Upper lobe of left lung (tissue), 6 donors: ENCODE measurements around the gene NXPH1. TPM values are rescaled to one million over a fixed set of nuclear protein-coding genes. Genes with fewer than 3 reads are reported as not detected.

Experiments used
- ATAC-seq, 2 donors: fragments of 200-7000 bp; cut with Tn5 transposase; one replicate each; pipeline ENCODE4 v1.9.1; 2022; ENCODE audit warnings: mild to moderate bottlenecking in 2 of 2, moderate library complexity in 2 of 2; ENCODE audit not compliant: low FRiP score in 2 of 2
- DNase-seq, 2 donors: peaks; one replicate each; pipeline ENCODE4 v3.0.0-alpha.2; 2019 to 2020
- H3K27ac ChIP-seq, 4 donors: fragments of 200-600 bp; sonication (generic); one replicate each; pipeline ENCODE4 v1.5.1; 2016 to 2019
- H3K27me3 ChIP-seq, 4 donors: fragments of 200-600 bp; sonication (generic); one replicate each; pipeline ENCODE4 v1.5.1; 2017 to 2019
- H3K36me3 ChIP-seq, 4 donors: fragments of 200-600 bp; sonication (generic); one replicate each; pipeline ENCODE4 v1.5.1; 2016 to 2019
- H3K4me1 ChIP-seq, 4 donors: fragments of 200-600 bp; sonication (generic); one replicate each; pipeline ENCODE4 v1.5.1; 2018 to 2019
- H3K4me3 ChIP-seq, 4 donors: fragments of 200-600 bp; sonication (generic); one replicate each; pipeline ENCODE4 v1.5.1; 2017 to 2019; ENCODE audit warnings: mild to moderate bottlenecking in 2 of 4, moderate library complexity in 1 of 4
- H3K9me3 ChIP-seq, 4 donors: fragments of 200-600 bp; sonication (generic); one replicate each; pipeline ENCODE4 v1.5.1; 2018 to 2019
- CTCF ChIP-seq, 6 experiments: fragments of 450-650 bp in 4 of 6; fragments of 200-600 bp in 2 of 6; sonication (generic) in 2 of 6; IDR thresholded peaks; one replicate each; pipeline ENCODE4 v1.5.1; 2016 to 2019; ENCODE audit warnings: antibody characterized with exemption in 6 of 6
- EP300 ChIP-seq, 4 donors: sonication (generic); formaldehyde crosslinking; IDR thresholded peaks; one replicate each; pipeline ENCODE4 v1.5.1; 2017; ENCODE audit warnings: antibody characterized with exemption in 4 of 4, control low read depth in 2 of 4
- POLR2A ChIP-seq, 4 donors: fragments of 450-650 bp; IDR thresholded peaks; one replicate each; pipeline ENCODE4 v1.5.1; 2016 to 2017; ENCODE audit warnings: antibody characterized with exemption in 4 of 4, mild to moderate bottlenecking in 2 of 4
- POLR2AphosphoS5 ChIP-seq, 2 donors: sonication (generic); formaldehyde crosslinking; IDR thresholded peaks; one replicate each; pipeline ENCODE4 v1.5.1; 2017; ENCODE audit warnings: antibody characterized with exemption in 2 of 2
- WGBS, 2 donors: methylation state at CpG; one replicate each; pipeline ENCODE4 v1.1.5; 2017 to 2018; 5-methylcytosine and 5-hydroxymethylcytosine counted together
- total RNA-seq, 6 donors: library from RNA; depleted of rRNA in 4 of 6; stranded (reverse); fragments of >200 nt in 4 of 6; gene quantifications; one replicate each; pipeline versions ENCODE4 v1.1.0 to v1.2.1, GENCODE V29; 2016 to 2021
- donor health status: DM: no; HTN: no; CAD: no; lungs with moderate emphysema.
- donor health status: DM: no; HTN: yes; CAD: no; lungs with severe emphysema.

NXPH1 gene
- total RNA-seq, 6 donors from 2014 or later, result not detected

GRCh38 chr7:8629504-8629903 lies 196.1 kb downstream of the NXPH1 start:
- ATAC-seq, result no peak
- Histone ChIP-seq H3K36me3 (no peaks in the 10 kb centered on the region), H3K4me3 (no peak overlapping the region), H3K27ac (no peak overlapping the region), H3K4me1 (no peaks in the 10 kb centered on the region), H3K9me3 (peaks cover 0 to 4% (median 0%) of the 10 kb centered on the region in 4 donors), H3K27me3 (no peaks in the 10 kb centered on the region)
- no peak for DNase-seq
- no peak for TF ChIP-seq EP300 (IDR thresholded peaks at IDR 0.05)
- TF ChIP-seq CTCF (IDR thresholded peaks at IDR 0.05), result no peak
- no peak for TF ChIP-seq POLR2A (IDR thresholded peaks at IDR 0.05)
- TF ChIP-seq POLR2AphosphoS5 (IDR thresholded peaks at IDR 0.05), result no peak
- 59 to 68% methylated on average over 3 of the region's 3 CpGs for whole genome bisulfite sequencing, 2 donors

GRCh38 chr7:8637322-8637721 lies 203.9 kb downstream of the NXPH1 start:
- no peak for TF ChIP-seq CTCF (IDR thresholded peaks at IDR 0.05)
- TF ChIP-seq POLR2AphosphoS5 (IDR thresholded peaks at IDR 0.05), result no peak
- no peak for TF ChIP-seq EP300 (IDR thresholded peaks at IDR 0.05)
- no peak for TF ChIP-seq POLR2A (IDR thresholded peaks at IDR 0.05)
- Histone ChIP-seq H3K4me3 (no peak overlapping the region), H3K27ac (no peak overlapping the region), H3K27me3 (no peaks in the 10 kb centered on the region), H3K36me3 (no peaks in the 10 kb centered on the region), H3K4me1 (no peaks in the 10 kb centered on the region), H3K9me3 (peaks cover 0 to 4% (median 0%) of the 10 kb centered on the region in 4 donors)
- DNase-seq (no peak), ATAC-seq (no peak)
- 70 to 74% methylated on average over 4 of the region's 4 CpGs for WGBS, 2 donors

GRCh38 chr7:8638076-8638475 lies 204.7 kb downstream of the NXPH1 start:
- TF ChIP-seq POLR2AphosphoS5 (IDR thresholded peaks at IDR 0.05) (no peak), CTCF (IDR thresholded peaks at IDR 0.05) (no peak), EP300 (IDR thresholded peaks at IDR 0.05) (no peak), POLR2A (IDR thresholded peaks at IDR 0.05) (no peak)
- no peaks in the 10 kb centered on the region for H3K27me3 ChIP-seq
- no peaks in the 10 kb centered on the region for H3K4me1 ChIP-seq
- H3K36me3 ChIP-seq, result no peaks in the 10 kb centered on the region
- peaks cover 0 to 4% (median 0%) of the 10 kb centered on the region in 4 donors for H3K9me3 ChIP-seq
- ATAC-seq (no peak), DNase-seq (no peak)
- 47 to 57% methylated on average over 7 of the region's 7 CpGs for WGBS, 2 donors
- H3K4me3 ChIP-seq, result no peak overlapping the region
- H3K27ac ChIP-seq, result no peak overlapping the region

- Histone ChIP-seq H3K36me3 (no peaks in the 10 kb centered on the region), H3K4me3 (no peak overlapping the region), H3K4me1 (no peaks in the 10 kb centered on the region), H3K27me3 (no peaks in the 10 kb centered on the region), H3K9me3 (no peaks in the 10 kb centered on the region), H3K27ac (no peak overlapping the region)
- DNase-seq (no peak), ATAC-seq (no peak)
- 79 to 86% methylated on average over 5 of the region's 5 CpGs for WGBS, 2 donors
- TF ChIP-seq EP300 (IDR thresholded peaks at IDR 0.05), result no peak
- TF ChIP-seq POLR2AphosphoS5 (IDR thresholded peaks at IDR 0.05), result no peak
- no peak for TF ChIP-seq CTCF (IDR thresholded peaks at IDR 0.05)
- no peak for TF ChIP-seq POLR2A (IDR thresholded peaks at IDR 0.05)
These were observed 206.3 kb downstream of the NXPH1 start for GRCh38 chr7:8639668-8640067.

- H3K27ac ChIP-seq, result no peak overlapping the region
- no peaks in the 10 kb centered on the region for H3K9me3 ChIP-seq
- TF ChIP-seq POLR2A (IDR thresholded peaks at IDR 0.05) (no peak), EP300 (IDR thresholded peaks at IDR 0.05) (no peak), CTCF (IDR thresholded peaks at IDR 0.05) (no peak), POLR2AphosphoS5 (IDR thresholded peaks at IDR 0.05) (no peak)
- no peaks in the 10 kb centered on the region for H3K4me1 ChIP-seq
- H3K36me3 ChIP-seq, result no peaks in the 10 kb centered on the region
- DNase-seq, result no peak
- H3K4me3 ChIP-seq, result no peak overlapping the region
- H3K27me3 ChIP-seq, result no peaks in the 10 kb centered on the region
- WGBS, 2 donors, result 67 to 79% methylated on average over 1 of the region's 1 CpG
- ATAC-seq, result no peak
These were observed 207.3 kb downstream of the NXPH1 start for GRCh38 chr7:8640671-8641070.
